ENCODE results near the gene NGFR. TPM values are rescaled to one million over a fixed set of nuclear protein-coding genes. Genes with fewer than 3 reads are reported as not detected.

NGFR gene
- total and polyA plus RNA-seq, 9 of the 15 experiments (the other 6 are each of a cell fraction or from before 2014, with no cell fraction given): 0.07 to 0.23 (median 0.13) TPM; not detected in 4

GRCh38 chr17:49515196-49515770 lies 20.2 kb downstream of the NGFR start (continued):
- TF ChIP-seq RNF219 (CRISPR knock-in tag; IDR thresholded peaks at IDR 0.05): no peak
- TF ChIP-seq PKNOX1 (IDR thresholded peaks at IDR 0.05): no peak
- TF ChIP-seq ZNF347 (CRISPR knock-in tag; IDR thresholded peaks at IDR 0.05; ENCODE audit: low read depth): no peak
- peak; percentile 71 to 86 for TF ChIP-seq MNT (conservative IDR thresholded peaks at IDR 0.05)
- TF ChIP-seq FOXP4 (CRISPR knock-in tag; IDR thresholded peaks at IDR 0.05; ENCODE audit: borderline replicate concordance): no peak
- no peak for TF ChIP-seq POLR2A (conservative IDR thresholded peaks at IDR 0.05)
- TF ChIP-seq POLR2B (IDR thresholded peaks at IDR 0.05; ENCODE audit: low read depth, partially characterized antibody): no peak
- no peak for TF ChIP-seq NONO (IDR thresholded peaks at IDR 0.05; ENCODE audit: low read depth in 2 of 2, low read length in 1 of 2)
- no peak for TF ChIP-seq E2F1 (CRISPR knock-in tag; IDR thresholded peaks at IDR 0.05)
- TF ChIP-seq THRB (CRISPR knock-in tag; conservative IDR thresholded peaks at IDR 0.05): no peak
- no peak for TF ChIP-seq COPS2 (conservative IDR thresholded peaks at IDR 0.05)
- no peak; the same call in 1 of the 2 replicates for TF ChIP-seq PHF8 (IDR thresholded peaks at IDR 0.05; ENCODE audit: borderline replicate concordance, low read length)
- no peak for TF ChIP-seq STAT5A (IDR thresholded peaks at IDR 0.05; ENCODE audit: borderline replicate concordance, low read length)
- TF ChIP-seq TBP (optimal IDR thresholded peaks at IDR 0.05; ENCODE audit: low read depth, low read length): no peak
